Activated T-cell treated with anti-CD3 and anti-CD28 coated beads, Interleukin-2, amount 50 U/mL, for 4 hours (primary cell): ENCODE results near the gene PCDH7. TPM values are rescaled to one million over a fixed set of nuclear protein-coding genes. Genes with fewer than 3 reads are reported as not detected.

Source experiments
- ATAC-seq, 2 donors: fragments of 200-7000 bp; cut with Tn5 transposase; one replicate each; pipeline ENCODE4 v1.10.0; 2021
- DNase-seq: peaks from one replicate; pipeline ENCODE4 v3.0.0-alpha.2; 2020
- H3K27me3 Mint-ChIP-seq: one replicate; pipeline ENCODE4 v1.8.0; 2021; ENCODE audit warnings: low read depth, mixed read lengths
- H3K36me3 Mint-ChIP-seq: one replicate; pipeline ENCODE4 v1.8.0; 2022; ENCODE audit warnings: mixed read lengths; ENCODE audit not compliant: insufficient read depth
- H3K4me1 Mint-ChIP-seq: one replicate; pipeline ENCODE4 v1.8.0; 2021; ENCODE audit warnings: low read depth, mixed read lengths
- H3K4me3 Mint-ChIP-seq: one replicate; pipeline ENCODE4 v1.8.0; 2021; ENCODE audit warnings: mild to moderate bottlenecking, moderate library complexity, mixed read lengths
- H3K9me3 Mint-ChIP-seq: one replicate; pipeline ENCODE4 v1.8.0; 2021; ENCODE audit warnings: mixed read lengths
- total RNA-seq, 3 donors: library from RNA; stranded (reverse); gene quantifications; one replicate each; pipeline ENCODE4 v1.2.1, GENCODE V29; 2021

PCDH7 gene
- total RNA-seq, 3 donors from 2014 or later = 0.08 TPM; not detected in 2

DNA sequence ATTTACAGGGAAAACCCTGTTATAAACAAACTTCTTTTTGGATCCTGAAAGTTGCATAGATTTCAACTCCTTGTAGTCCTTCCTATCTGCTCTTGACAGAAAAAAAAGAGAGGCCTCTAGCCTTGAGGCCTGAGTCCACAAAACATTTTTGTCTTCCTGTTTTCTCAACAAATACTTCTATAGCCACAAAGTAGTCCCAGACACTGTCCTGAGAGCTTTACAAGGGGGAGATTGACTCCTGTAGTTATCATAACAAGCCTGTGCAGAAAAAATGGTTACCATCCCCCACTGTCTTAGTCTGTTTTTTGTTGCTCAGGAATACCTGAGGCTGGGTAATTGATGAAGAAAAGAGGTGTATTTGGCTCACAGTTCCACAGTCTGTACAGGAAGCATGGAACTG is 35.2 kb downstream of the PCDH7 start:
- Mint-ChIP-seq H3K4me1 (no peaks in the 10 kb centered on the region), H3K36me3 (no peaks in the 10 kb centered on the region), H3K27me3 (no peaks in the 10 kb centered on the region), H3K9me3 (no peaks in the 10 kb centered on the region), H3K4me3 (no peak overlapping the region)
- DNase-seq = no peak
- ATAC-seq = no peak

DNA sequence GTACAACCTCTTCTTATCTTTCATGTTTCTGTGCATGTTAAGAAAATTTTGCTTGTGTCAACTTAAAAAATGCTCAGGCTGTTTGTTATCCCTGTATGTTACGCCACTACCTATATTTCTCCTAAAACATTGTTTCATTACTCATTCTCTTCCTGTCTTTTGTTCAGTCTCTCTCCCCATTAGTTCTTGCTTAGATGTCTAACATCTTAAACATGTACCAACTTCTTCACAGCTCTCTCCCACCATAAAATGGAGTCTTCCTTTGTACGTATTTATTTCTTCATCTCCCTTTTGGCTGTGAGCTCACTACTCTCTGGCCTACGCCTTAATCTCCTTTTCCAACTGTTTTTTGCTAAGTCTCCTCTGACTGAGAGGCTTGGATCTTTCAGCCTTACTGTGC is 36.4 kb downstream of the PCDH7 start:
- no peaks in the 10 kb centered on the region for H3K4me1 Mint-ChIP-seq
- no peaks in the 10 kb centered on the region for H3K9me3 Mint-ChIP-seq
- no peaks in the 10 kb centered on the region for H3K36me3 Mint-ChIP-seq
- ATAC-seq = no peak
- H3K4me3 Mint-ChIP-seq = no peak overlapping the region
- no peaks in the 10 kb centered on the region for H3K27me3 Mint-ChIP-seq
- DNase-seq = no peak

GRCh38 chr4:30757357-30757756 is 37.2 kb downstream of the PCDH7 start:
- ATAC-seq = no peak
- Mint-ChIP-seq H3K4me1 (no peaks in the 10 kb centered on the region), H3K27me3 (no peaks in the 10 kb centered on the region), H3K36me3 (no peaks in the 10 kb centered on the region), H3K4me3 (no peak overlapping the region), H3K9me3 (no peaks in the 10 kb centered on the region)
- DNase-seq = no peak

DNA sequence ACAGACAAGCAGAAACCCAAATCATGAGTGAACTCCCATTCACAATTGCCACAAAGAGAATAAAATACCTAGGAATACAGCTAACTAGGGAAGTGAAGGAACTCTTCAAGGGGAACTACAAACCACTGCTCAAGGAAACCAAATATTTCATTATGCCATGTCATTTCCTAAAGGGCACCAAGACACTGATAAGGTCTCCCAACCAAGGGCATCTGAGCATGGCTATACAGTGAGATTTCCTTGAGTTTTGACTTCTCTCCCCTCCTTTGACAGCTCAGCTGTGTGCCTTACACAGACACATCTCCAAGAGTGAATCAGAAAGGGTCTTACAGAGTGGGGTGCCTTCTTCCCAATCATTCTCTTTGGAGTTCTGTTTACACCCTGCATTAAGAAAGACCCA is 40.4 kb downstream of the PCDH7 start:
- Mint-ChIP-seq H3K36me3 (no peaks in the 10 kb centered on the region), H3K4me1 (no peaks in the 10 kb centered on the region), H3K9me3 (no peaks in the 10 kb centered on the region), H3K27me3 (no peaks in the 10 kb centered on the region), H3K4me3 (no peak overlapping the region)
- no peak for ATAC-seq
- no peak for DNase-seq

- ATAC-seq (no peak), DNase-seq (no peak)
- no peaks in the 10 kb centered on the region for H3K4me1 Mint-ChIP-seq
- H3K27me3 Mint-ChIP-seq = no peaks in the 10 kb centered on the region
- H3K9me3 Mint-ChIP-seq = no peaks in the 10 kb centered on the region
- H3K4me3 Mint-ChIP-seq = no peak overlapping the region
- H3K36me3 Mint-ChIP-seq = no peaks in the 10 kb centered on the region
These were observed 43.2 kb downstream of the PCDH7 start for GRCh38 chr4:30763321-30763727.

GRCh38 chr4:30765022-30765421 is 44.9 kb downstream of the PCDH7 start:
- Mint-ChIP-seq H3K27me3 (no peaks in the 10 kb centered on the region), H3K36me3 (no peaks in the 10 kb centered on the region), H3K4me3 (no peak overlapping the region), H3K4me1 (no peaks in the 10 kb centered on the region), H3K9me3 (no peaks in the 10 kb centered on the region)
- ATAC-seq (no peak), DNase-seq (no peak)

GRCh38 chr4:30767147-30767845 is 47.1 kb downstream of the PCDH7 start:
- Mint-ChIP-seq H3K9me3 (peaks cover 3% of the 10 kb centered on the region), H3K27me3 (no peaks in the 10 kb centered on the region), H3K4me3 (no peak overlapping the region), H3K4me1 (no peaks in the 10 kb centered on the region), H3K36me3 (no peaks in the 10 kb centered on the region)
- DNase-seq (no peak), ATAC-seq (no peak)

DNA sequence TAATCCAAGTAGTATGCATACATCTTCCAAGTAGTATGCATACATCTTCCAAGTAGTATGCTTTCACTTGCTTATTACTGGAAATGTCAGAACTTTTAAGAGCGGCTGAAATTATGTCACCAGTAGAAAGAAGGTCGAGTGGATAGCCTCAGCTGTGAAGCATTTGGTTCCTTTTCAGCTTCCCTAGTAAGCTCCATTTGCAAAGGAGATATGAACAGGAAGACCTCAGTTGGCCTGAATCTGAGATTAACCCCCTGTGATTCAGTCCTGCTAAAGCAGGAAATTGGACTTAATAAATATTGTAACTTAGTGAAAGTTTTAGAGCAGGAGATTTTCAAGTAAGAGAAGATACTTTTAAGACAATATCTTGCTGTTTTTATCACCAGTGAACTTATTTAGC is 48.1 kb downstream of the PCDH7 start:
- Mint-ChIP-seq H3K27me3 (no peaks in the 10 kb centered on the region), H3K4me1 (no peaks in the 10 kb centered on the region), H3K4me3 (no peak overlapping the region), H3K36me3 (no peaks in the 10 kb centered on the region), H3K9me3 (peaks cover 5% of the 10 kb centered on the region)
- ATAC-seq (no peak), DNase-seq (no peak)

DNA sequence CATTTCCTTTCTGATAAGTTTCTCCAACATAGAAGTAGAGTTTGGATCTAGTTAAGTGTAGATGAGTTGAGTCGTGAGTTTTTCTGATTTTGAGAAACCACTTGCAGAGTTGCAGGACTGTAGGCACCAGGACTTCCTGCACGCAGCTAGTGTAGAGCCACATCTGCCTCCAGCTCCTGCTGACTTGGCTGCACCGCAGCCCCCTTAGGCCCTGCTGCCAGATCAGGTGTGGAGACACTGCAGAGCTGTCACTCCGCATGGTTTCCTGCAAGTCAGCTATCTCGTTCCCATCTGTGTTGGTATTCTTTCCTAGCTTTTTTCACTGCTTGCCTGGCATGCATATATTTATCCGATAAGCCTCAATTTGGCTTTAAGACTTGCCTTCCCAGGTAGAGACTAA is 48.9 kb downstream of the PCDH7 start:
- Mint-ChIP-seq H3K36me3 (no peaks in the 10 kb centered on the region), H3K9me3 (peaks cover 7% of the 10 kb centered on the region)
- DNase-seq = no peak

GRCh38 chr4:30770049-30770549 is 49.9 kb downstream of the PCDH7 start:
- H3K27me3 Mint-ChIP-seq = no peaks in the 10 kb centered on the region
- no peaks in the 10 kb centered on the region for H3K4me1 Mint-ChIP-seq
- no peak overlapping the region for H3K4me3 Mint-ChIP-seq
- no peak for DNase-seq
- peaks cover 8% of the 10 kb centered on the region for H3K9me3 Mint-ChIP-seq
- ATAC-seq = no peak
- H3K36me3 Mint-ChIP-seq = no peaks in the 10 kb centered on the region

More for the DNA sequence above, 48.9 kb downstream of the PCDH7 start:
- no peaks in the 10 kb centered on the region for H3K27me3 Mint-ChIP-seq
- H3K4me3 Mint-ChIP-seq = no peak overlapping the region
- ATAC-seq = no peak
- H3K4me1 Mint-ChIP-seq = no peaks in the 10 kb centered on the region

- no peak overlapping the region for H3K4me3 Mint-ChIP-seq
- H3K9me3 Mint-ChIP-seq = peaks cover 8% of the 10 kb centered on the region
- H3K36me3 Mint-ChIP-seq = no peaks in the 10 kb centered on the region
- ATAC-seq (no peak), DNase-seq (no peak)
- no peaks in the 10 kb centered on the region for H3K27me3 Mint-ChIP-seq
- H3K4me1 Mint-ChIP-seq = no peaks in the 10 kb centered on the region
These were observed 50.6 kb downstream of the PCDH7 start for GRCh38 chr4:30770812-30771211.

- H3K27me3 Mint-ChIP-seq = no peaks in the 10 kb centered on the region
- H3K9me3 Mint-ChIP-seq = peaks cover 8% of the 10 kb centered on the region
- H3K4me3 Mint-ChIP-seq = no peak overlapping the region
- H3K36me3 Mint-ChIP-seq = no peaks in the 10 kb centered on the region
- DNase-seq (no peak), ATAC-seq (no peak)
- H3K4me1 Mint-ChIP-seq = no peaks in the 10 kb centered on the region
These were observed 56.3 kb downstream of the PCDH7 start for GRCh38 chr4:30776451-30776850.

DNA sequence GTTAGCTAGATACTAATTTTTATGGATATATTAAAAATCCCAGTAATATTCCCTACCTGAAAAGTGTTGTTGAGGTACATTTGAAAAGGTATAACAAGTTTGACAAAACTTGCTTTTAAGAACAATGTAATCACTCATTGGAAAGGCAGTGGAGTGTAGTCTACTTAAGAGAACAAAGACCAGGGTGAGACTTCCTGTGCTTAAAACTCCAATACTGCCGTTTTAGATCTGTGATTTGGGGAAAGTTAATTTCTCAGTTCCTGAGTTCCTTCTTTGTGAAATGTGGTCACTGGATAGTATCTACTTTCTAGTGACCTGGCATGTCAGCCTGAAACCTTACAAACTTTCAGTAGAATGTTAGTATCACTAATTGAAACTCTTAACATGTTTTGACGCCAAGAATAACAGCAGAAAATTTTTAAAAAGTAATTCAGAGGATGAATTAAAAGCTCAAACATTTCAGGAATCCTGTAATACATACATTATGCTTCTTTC is 56.8 kb downstream of the PCDH7 start:
- Mint-ChIP-seq H3K9me3 (peaks cover 8% of the 10 kb centered on the region), H3K4me3 (no peak overlapping the region), H3K36me3 (no peaks in the 10 kb centered on the region), H3K4me1 (no peaks in the 10 kb centered on the region), H3K27me3 (no peaks in the 10 kb centered on the region)
- no peak for DNase-seq
- ATAC-seq = no peak
